GM15510 (cell line): Measurements from ENCODE around the gene MAGI2.

Source experiments
- POLR2A ChIP-seq: IDR thresholded peaks from 3 replicates; pipeline ENCODE4 v1.6.1; 2011; ENCODE audit warnings: borderline replicate concordance; ENCODE audit not compliant: insufficient read length; ENCODE audit errors: extremely low read depth

MAGI2 gene

DNA sequence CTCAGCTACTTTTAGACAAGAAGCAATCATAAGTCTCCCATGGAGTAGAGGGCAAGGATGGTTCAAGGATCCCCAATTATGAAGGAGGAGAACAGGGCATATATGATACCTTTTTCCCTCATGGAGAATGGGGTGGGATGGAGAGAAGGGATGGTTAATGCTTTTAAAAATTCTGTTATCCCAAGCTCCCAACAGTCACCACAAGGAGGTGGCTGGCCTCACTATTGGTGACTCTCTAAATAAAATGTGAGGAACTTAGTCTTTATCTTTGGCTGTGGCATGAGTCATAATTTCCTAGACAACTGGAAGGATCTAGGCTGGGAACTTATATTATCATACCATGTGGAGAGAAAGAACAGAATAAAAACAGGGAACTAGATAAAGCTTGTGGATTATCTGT lies 1357.9 kb downstream of the MAGI2 start:
- TF ChIP-seq POLR2A, result no peak

DNA sequence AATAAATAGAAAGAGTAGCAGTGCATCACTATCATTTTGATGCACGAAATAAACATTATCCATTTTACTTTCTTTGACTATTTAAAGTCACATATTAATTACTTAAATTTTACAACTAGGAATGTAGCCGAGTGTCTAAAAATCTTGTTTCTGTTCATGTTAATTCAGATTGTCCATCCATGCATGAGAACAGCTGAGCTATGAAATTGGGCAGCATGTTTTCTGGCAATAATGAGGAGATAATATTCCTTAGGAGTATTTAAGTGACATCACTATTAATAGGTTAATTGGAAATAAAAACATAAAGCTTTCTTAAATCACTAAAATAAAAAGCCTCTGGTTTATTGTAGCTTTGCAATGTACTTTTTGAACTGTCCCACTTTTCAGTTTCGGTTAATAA lies 1361.1 kb downstream of the MAGI2 start:
- TF ChIP-seq POLR2A, result no peak

DNA sequence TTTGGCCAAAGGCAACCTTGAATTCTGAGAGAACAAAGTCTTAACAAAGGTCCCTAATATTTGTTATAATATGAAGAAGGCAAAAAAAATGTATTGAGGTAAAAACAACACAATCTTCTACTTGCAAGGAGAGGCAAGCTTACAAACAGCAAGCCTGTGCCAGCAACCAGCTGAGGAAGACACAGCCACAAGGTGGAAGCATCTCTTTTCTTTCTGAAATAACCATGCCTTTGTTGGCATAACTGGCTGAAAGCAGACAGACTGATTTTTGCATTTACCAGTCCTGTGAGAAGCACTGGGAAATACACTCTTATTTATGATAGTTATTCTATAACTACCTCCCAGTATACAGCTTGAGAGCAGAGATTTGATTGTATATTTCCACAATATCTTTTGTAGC lies 1362.9 kb downstream of the MAGI2 start:
- no peak for TF ChIP-seq POLR2A

GRCh38 chr7:78083476-78084120 lies 1369.9 kb downstream of the MAGI2 start:
- TF ChIP-seq POLR2A, result no peak

DNA sequence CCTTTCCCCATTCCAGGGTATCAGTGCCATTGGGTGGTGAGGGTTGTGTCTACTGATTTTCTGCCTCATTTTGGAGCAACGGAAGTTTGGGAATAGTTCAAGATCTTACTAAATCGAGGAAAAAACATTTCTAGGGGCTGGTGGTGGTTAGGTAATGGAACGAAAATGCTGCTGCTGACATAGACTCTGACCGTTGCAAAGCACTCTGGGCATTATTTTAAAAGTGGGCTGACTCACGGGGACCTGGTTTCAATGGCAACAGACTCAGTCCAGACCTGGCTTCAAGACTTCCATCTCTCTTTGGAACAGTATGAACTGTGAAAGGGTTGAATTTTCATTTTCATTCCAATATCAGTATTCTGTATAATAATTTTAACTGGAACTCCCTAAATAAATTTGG lies 1370.9 kb downstream of the MAGI2 start:
- no peak for TF ChIP-seq POLR2A

DNA sequence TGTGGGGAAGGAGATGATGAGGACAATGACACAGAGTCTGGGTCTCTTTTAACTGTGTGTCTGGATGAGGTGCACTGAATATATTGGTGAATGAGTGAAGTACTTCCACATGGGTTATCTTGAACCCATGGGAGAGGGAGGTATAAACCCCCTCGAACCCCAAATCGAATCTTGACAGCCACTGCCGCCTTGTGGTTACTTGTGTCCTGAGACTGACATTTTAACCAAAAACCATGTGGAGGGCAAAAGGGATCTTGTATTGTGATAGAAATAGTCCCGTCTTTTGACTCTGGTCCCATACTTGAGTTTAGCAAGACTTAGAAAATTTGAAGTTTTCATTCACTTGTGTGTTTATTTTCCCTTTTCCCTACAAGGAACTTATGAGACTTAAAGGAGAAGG lies 1371.6 kb downstream of the MAGI2 start:
- TF ChIP-seq POLR2A, result no peak

- TF ChIP-seq POLR2A, result no peak
Observed at GRCh38 chr7:78081344-78081743, 1372.1 kb downstream of the MAGI2 start.

GRCh38 chr7:78080811-78081210 lies 1372.7 kb downstream of the MAGI2 start:
- no peak for TF ChIP-seq POLR2A

DNA sequence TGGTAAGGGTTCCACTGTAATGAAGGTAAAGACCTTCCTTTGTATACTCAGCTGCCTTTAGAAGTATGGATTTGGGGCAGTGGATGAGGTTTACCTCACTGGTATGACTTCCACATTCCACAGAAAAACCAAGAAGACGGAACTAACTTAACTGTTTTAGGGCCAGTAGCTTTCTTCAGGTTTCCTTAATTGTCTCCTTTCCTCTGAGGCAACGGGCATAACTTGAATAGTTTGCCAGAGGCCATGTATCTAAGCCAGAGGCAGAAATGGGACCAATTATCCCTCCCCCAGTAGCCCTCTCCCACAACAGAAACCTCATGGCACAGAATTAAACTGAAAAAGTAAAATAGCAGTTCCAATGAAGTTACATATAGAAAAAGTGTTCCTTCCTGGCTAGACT lies 1373.2 kb downstream of the MAGI2 start:
- TF ChIP-seq POLR2A, result no peak

DNA sequence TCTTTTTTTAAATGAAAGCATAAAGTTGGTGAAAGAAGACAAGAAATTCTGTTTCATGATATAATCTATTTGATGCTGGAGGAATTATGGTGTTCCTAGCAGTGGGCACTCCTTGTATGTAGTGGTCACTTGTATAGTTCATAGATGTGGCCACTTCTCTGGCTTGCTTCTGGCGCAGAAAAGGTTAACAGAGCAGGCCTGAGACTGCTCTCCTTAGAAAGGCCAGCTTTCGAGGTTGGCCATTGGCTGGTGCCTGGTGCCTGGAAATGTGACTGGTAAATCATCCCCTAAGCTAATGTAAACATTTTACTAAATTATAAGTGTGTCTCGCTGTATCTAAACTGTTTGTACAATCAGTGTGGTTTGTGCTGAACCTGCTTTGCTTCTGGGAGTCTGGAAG lies 1378.8 kb downstream of the MAGI2 start:
- TF ChIP-seq POLR2A, result no peak

GRCh38 chr7:78073609-78074382 lies 1379.7 kb downstream of the MAGI2 start:
- TF ChIP-seq POLR2A, result no peak

- no peak for TF ChIP-seq POLR2A
Observed at GRCh38 chr7:78072201-78072590, 1381.3 kb downstream of the MAGI2 start.

DNA sequence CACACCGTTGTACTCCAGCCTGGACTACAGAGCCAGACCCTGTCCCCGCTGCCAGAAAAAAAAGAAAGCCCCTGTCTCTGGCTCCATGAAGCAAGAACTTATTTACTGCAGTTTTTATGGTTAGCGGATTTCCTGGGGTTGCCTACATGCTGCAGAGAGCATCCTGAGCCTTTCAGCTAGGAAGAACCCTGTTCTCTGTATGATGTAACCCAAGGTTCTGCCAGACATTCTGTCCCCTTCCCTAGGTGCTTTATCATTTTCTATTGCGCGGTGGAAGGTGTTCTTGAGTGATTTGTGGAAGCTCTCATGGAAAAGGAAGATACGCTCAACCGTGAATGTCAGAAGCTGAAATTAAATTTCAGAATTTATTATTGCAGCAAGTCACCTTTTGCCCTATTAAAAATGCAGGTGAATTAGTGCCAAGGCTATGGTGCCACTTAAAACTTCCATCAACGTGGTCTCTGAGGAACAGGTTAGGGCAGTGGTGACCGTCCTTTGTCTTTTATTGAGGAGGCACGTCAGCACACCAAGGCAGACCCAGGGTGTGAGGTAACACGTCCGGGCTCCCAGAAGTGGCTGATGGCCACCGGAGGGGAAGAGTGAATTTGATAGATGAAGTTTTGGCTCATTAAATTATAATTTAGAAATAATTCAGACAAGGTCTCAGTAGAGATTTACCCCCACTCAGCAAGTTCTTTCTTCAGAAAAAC lies 1381.8 kb downstream of the MAGI2 start:
- TF ChIP-seq POLR2A, result no peak

DNA sequence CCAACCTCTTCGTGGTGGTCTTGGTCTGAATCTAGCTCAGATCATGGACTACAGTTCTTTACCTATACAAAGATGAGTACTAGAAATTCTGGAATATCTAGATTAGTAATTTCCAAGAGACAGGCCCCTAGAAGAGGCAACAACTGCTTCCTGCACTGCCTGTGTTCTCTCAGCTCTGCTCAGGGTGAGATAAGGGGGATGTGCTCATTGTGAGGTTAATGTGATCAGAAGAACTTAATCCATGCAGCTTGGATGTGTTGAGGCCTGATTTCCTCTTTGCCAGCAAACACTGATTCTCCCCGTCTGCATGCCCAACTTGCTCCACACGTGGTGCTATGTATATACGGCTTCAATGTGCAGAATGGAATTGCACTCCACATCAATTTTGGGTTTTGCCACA lies 1386.9 kb downstream of the MAGI2 start:
- TF ChIP-seq POLR2A, result no peak

- TF ChIP-seq POLR2A, result no peak
Observed at GRCh38 chr7:78063758-78064157, 1389.7 kb downstream of the MAGI2 start.

- TF ChIP-seq POLR2A, result no peak
Observed at GRCh38 chr7:78062214-78062613, 1391.3 kb downstream of the MAGI2 start.
